H4 (cell line): ENCODE measurements around the gene TOR1AIP2. TPM values are rescaled to one million over a fixed set of nuclear protein-coding genes. Genes with fewer than 3 reads are reported as not detected.
"Not testable (repeated sequence)": the region's sequence is repeated elsewhere in the genome, so short reads cannot be mapped to it uniquely, and the experiment has no call there.

Experiments used
- DNase-seq: peaks from one replicate; pipeline ENCODE4 v3.0.0-alpha.2; 2015; ENCODE audit warnings: low spot score
- total RNA-seq: library from RNA; depleted of rRNA; stranded (reverse); fragments of >200 nt; shearing (Covaris generic); gene quantifications from 2 replicates; pipeline ENCODE4 v1.2.3, GENCODE V29; 2014

Gene TOR1AIP2
- total RNA-seq, 1 experiment from 2014 or later, result 68.9 TPM

DNA sequence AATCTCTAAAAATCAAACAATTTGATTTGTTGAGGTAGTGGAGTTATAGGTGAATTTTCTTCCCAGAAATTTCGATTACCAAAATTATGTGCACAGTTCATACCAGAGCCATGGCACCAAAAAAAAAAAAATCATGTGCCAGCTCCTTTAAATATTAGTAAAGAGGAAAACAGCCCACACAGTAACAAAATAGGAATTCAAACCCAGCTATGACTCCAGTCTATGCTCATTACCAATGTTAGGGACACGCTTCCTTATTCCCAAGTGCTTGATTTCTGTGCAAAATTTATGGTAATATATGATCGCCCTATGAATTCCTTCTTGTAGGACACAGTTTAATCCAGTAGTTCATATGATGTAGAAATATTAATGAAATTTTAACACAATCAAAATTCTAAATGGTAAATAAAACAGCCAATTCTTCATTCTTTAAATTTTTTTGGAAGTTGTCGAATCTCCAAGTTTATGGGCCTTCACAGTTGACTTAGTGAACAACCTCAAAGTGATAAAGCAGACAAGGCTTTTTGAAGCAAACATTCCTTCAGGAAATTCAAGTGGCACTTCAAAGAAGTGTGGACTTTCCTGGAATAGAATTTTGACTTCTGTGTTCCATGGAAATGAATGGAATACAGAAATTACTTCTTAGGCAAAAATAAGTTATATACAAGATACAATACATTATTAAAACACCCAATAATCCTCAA lies 1.9 kb downstream of the TOR1AIP2 start:
- DNase-seq, result no peak

GRCh38 chr1:179873438-179873851 lies 4.2 kb downstream of the TOR1AIP2 start:
- no peak for DNase-seq

- DNase-seq, result no peak
Observed at GRCh38 chr1:179872558-179872957, 5.0 kb downstream of the TOR1AIP2 start.

DNA sequence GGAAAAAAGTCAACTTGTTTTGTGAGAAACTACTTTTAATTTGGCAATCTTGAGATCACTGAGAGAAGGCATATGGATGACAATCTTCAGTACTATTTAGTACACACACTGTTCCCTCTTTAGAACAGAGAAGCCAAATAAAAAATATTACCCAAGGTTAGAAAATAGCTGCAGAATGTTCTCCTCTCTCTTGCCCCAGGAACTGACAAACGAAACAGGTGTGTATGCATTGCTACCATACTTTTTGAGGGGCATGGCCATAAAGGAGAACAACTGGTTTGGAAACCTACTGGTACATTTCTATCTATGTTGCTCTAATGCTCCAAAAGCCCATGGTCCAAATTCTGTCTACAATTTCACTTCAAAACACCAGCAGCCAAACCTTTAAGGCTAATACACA lies 5.7 kb downstream of the TOR1AIP2 start:
- no peak for DNase-seq

DNA sequence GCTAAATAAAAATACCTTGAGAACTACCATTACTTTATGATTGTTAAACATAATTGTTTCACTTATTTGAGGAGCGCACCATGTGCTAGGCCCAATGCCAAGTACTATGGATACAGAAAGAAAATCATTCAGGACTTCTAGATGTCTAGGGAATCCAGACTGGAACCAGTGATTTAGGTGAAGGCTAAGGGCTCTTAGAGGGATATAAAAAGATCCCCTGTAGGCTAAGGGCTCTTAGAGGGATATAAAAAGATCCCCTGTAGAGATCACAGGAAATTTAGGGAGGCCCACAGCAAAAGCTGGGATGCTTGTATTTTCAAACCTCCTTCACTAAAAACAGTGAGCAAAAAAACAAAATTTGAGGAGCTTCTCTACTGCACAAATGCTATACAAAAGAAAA lies 6.7 kb downstream of the TOR1AIP2 start:
- no peak for DNase-seq

GRCh38 chr1:179867493-179868330 lies 9.9 kb downstream of the TOR1AIP2 start:
- DNase-seq, result no peak

DNA sequence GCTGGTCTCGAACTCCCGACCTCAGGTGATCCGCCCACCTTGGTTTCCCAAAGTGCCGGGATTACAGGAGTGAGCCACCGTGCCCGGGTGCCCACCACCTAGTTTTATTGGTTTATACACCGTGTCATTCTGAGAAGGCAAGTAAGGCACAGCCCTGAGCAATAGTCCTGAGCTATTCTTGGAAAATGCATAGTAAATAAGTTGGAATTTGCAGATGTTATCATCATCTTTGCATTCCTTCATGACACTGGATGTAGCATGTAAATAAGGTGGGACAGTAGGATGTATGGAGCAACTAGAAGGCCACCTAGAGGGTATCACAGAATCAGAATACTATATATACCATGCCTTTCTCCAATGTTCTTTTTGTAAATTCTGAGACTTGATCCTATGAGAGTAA lies 11.0 kb downstream of the TOR1AIP2 start:
- DNase-seq, result no peak

DNA sequence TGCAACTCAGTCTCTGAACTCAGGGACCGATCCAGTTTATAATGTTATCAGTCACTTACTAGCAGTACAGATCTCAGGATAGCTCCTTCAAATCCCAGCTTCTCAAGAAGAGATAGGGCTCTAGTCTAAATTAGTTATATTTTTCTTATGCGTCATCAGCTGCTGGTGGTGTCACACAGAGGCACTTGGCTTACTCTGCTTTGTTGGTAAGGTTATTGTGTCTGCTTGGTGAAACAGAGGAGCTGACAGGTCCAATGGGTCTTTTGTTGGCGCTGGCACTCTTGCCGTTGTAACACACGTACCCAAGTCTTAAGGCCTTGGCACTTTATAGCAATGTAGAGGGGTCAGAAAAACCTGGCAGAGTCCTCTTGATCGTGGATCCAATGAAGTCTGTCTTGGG lies 12.2 kb downstream of the TOR1AIP2 start:
- no peak for DNase-seq

DNA sequence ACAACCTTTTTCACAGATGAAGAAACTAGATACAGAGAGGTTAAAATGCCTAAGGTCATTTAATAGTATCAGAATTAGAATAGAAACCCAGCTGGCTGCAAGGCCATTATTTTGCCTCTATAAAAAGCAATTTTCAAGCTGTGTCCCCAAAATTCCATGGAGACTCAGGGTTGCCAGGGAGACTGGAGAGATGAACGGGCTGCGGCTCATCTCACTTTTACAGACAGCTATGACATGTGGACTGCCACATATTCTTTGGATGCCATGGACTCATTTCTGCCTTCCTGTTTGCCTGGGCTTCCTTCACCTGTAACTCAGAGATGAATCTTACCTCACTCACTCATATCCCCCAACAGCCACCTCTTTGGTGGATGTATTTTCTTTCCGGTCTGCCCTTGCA lies 17.0 kb downstream of the TOR1AIP2 start:
- no peak for DNase-seq

GRCh38 chr1:179857009-179857408 lies 20.6 kb downstream of the TOR1AIP2 start:
- DNase-seq, result no peak

GRCh38 chr1:179856296-179856695 lies 21.3 kb downstream of the TOR1AIP2 start:
- no peak for DNase-seq

- DNase-seq, result not testable (repeated sequence)
Observed at GRCh38 chr1:179855831-179856230, 21.8 kb downstream of the TOR1AIP2 start.

DNA sequence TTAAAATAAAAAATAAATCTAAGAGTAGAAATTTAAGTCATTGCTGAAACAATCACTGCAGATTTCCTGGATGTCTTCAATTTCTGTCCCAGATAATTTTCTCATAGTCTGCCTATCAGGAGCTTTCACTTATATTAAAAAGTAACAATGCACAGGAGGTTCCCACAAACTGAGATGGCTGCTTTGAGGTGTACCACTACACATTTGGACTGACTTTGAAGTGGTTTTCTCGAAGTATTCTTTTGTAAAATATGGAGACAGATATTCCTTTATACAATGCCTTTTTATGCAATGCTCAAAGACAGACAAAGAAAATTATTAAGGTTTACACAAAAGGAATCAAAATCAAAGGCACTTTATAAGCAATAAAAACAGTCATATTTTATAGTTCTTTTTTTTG lies 24.5 kb downstream of the TOR1AIP2 start:
- no peak for DNase-seq

DNA sequence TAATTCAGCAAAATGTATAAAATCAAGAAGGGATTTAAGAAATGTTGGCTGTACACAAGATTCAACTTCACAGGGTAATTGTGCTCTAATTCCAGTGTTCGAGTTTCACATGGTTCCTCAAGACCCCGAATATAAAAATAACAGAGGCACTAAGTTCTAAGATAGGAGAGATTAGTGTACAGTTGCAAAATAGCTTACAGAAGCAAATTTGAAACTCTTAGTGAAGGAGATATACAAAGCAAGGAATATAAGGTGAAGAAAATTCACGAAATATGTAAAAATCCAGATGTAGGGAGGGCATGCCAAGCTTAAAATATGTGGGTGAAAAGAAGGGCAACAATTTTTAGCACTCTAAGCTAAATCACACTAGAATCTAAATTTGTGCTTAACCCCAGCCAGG lies 29.4 kb downstream of the TOR1AIP2 start:
- no peak for DNase-seq

GRCh38 chr1:179840107-179840506 lies 37.5 kb downstream of the TOR1AIP2 start:
- DNase-seq, result no peak

DNA sequence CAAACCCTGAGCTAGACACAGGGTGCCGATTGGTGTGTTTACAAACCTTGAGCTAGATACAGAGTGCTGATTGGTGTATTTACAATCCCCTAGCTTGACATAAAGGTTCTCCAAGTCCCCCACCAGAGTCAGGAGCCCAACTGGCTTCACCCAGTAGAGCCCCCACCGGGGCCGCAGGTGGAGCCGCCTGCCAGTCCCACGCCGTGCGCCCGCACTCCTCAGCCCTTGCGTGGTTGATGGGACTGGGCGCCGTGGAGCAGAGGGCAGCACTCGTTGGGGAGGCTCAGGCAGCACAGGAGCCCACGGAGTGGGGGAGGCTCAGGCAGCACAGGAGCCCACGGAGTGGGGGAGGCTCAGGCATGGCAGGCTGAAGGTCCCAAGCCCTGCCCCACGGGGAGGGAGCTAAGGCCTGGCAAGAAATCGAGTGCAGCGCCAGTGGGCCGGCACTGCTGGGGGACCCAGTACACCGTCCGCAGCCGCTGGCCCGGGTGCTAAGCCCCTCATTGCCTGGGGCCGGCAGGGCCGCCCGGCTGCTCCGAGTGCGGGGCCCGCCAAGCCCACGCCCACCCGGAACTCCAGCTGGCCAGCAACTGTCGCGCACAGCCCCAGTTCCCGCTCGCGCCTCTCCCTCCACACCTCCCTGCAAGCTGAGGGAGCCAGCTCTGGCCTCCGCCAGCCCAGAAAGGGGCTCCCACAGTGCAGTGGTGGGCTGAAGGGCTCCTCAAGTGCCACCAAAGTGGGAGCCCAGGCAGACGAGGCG lies 40.7 kb downstream of the TOR1AIP2 start:
- not testable (repeated sequence) for DNase-seq

DNA sequence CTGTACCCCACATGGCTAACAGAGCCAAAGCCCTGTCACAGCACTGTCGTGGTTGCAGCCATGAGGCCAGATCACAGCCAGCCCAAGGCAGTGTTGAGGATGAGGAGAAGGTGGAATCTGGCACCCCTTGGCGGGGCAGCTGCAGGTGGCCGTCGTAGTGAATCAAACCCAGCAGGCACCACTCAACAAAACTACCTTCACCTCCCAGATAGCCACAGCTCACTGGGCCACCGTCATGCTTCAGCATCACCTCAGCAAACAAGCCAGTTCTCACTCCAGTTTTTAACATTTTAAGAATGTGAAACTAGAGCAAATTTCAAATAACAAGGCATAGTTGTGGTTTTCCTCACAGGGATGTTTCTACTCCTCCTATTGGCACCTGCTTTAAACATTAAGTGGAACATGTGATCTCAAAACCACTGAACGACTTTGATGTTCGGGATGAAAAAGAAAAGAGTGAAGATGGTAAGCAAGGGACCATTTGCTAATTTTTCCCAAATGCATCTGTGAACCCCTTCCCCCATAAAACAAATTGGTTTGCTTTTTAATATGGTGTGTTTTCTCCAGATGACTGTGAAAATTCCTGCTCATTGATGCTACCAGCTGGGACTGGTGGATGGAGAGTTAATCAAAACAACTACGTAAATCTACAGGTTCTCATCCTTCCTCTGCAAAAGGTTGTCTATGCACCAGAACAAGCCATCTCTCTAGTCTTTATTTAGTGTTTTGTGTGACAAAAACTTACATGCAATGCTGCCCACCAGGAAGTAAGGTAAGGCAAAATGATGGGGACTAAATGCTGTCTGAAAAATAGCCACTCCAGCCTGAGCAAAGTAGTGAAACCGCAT lies 45.5 kb downstream of the TOR1AIP2 start:
- no peak for DNase-seq

DNA sequence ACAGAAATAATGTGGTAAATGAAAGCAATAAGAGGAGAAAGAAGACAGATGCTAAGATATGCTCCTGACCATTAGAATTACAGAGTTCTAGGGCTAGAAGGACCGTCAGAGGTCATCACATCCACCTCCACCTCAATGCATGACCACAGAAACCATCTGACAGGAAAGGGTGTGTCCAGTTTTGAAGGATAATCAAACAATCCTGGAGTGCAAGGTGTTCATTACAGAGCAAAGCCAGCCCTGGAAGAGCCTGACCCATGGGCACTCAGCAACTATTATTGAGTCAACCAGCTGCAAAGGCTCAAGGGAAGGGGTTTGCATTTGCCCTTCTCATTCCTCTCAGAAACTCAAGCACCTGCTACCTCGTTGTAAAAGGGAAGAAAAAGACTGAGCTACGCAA lies 46.4 kb downstream of the TOR1AIP2 start:
- no peak for DNase-seq

GRCh38 chr1:179828554-179829110 lies 49.0 kb downstream of the TOR1AIP2 start:
- DNase-seq, result no peak

DNA sequence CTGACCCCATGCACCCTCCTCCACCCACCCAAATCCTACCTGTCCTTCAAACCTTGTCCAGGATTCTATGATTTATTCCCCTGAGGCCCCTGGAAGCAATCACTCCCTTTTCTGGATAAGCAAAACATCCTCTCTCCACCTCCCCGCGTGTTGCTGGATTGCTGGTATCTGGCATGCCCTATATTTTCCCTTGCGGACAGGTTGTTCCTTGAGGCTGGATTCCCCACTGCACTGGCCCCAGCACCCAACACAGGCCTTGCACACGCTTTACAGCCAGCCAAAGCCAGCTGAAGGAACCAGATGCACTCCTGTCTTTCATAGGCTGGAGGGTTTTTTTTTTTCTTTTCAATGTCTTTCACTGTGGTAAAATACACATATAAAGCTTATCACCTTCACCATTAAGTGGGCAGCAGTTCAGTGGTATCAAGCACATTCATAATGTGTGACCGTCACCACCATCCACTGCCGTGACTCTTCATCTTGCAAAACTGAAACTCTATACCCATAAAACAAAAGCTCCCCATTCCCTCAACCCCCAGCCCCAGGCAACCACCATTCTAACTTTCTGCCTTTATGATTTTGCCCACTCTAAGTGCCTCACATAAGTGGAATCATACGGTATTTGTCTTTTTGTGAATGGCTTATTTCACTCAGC lies 50.9 kb downstream of the TOR1AIP2 start:
- no peak for DNase-seq
